Endothelial cell of umbilical vein (primary cell): ENCODE results near the gene ZFR.

ENCODE experiments used
- CTCF ChIP-seq, 2 donors: IDR thresholded peaks; 1 replicate in 1 of 2; 2 replicates in 1 of 2; pipeline ENCODE4 v1.5.1; 2011; ENCODE audit warnings: low read length in 2 of 2, mild to moderate bottlenecking in 2 of 2, moderate library complexity in 2 of 2, control low read depth in 1 of 2, inconsistent platforms in 1 of 2, low read depth in 1 of 2; ENCODE audit not compliant: insufficient read depth in 1 of 2; ENCODE audit errors: extremely low read depth in 1 of 2
- POLR2AphosphoS5 ChIP-seq: IDR thresholded peaks from 2 replicates; pipeline ENCODE4 v1.6.1; 2012; ENCODE audit warnings: low read depth, mild to moderate bottlenecking, control low read depth, low read length, moderate library complexity; ENCODE audit not compliant: insufficient read depth

GRCh38 chr5:32426440-32427151 is 17.9 kb downstream of the ZFR start:
- TF ChIP-seq CTCF (IDR thresholded peaks at IDR 0.05; ENCODE audit: extremely low read depth in 1 of 2, insufficient read depth in 1 of 2, low read depth in 1 of 2, low read length in 2 of 2) = no peak
- no peak for TF ChIP-seq POLR2AphosphoS5
